Retinal pigment epithelial cell (primary cell): Measurements from ENCODE around the gene SCAMP3.

Source experiments
- DNase-seq: peaks from one replicate; pipeline ENCODE4 v3.0.0-alpha.2; 2010; ENCODE audit warnings: low read depth
- H3K4me3 ChIP-seq: 2 replicates; pipeline ENCODE4 v1.5.1; 2011; ENCODE audit warnings: mild to moderate bottlenecking, low read length, control low read depth, moderate library complexity
- TF ChIP-seq, protein P1 (sequence below): conservative IDR thresholded peaks from 2 replicates; pipeline ENCODE4 v1.5.1; 2011; ENCODE audit warnings: low read depth, low read length, control low read depth, inconsistent platforms

SCAMP3 gene

DNA sequence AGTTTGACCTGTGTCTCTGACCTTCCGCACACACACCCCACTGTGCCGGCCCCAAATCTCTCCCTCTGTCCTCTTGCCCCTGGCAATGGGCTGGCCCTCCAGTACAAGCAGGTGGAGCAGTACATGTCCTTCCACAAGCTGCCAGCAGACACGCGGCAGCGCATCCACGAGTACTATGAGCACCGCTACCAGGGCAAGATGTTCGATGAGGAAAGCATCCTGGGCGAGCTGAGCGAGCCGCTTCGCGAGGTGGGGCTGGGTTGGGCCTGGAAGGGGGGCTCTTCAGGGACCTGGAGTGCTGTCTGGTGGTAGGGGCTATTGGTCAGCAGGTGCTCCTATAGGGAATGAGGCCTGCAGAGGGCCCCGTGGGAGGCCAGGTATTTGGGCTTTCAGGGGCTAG is 22.9 kb upstream of the SCAMP3 start:
- H3K4me3 ChIP-seq = no peak overlapping the region
- DNase-seq = no peak
- TF ChIP-seq, protein P1, sequence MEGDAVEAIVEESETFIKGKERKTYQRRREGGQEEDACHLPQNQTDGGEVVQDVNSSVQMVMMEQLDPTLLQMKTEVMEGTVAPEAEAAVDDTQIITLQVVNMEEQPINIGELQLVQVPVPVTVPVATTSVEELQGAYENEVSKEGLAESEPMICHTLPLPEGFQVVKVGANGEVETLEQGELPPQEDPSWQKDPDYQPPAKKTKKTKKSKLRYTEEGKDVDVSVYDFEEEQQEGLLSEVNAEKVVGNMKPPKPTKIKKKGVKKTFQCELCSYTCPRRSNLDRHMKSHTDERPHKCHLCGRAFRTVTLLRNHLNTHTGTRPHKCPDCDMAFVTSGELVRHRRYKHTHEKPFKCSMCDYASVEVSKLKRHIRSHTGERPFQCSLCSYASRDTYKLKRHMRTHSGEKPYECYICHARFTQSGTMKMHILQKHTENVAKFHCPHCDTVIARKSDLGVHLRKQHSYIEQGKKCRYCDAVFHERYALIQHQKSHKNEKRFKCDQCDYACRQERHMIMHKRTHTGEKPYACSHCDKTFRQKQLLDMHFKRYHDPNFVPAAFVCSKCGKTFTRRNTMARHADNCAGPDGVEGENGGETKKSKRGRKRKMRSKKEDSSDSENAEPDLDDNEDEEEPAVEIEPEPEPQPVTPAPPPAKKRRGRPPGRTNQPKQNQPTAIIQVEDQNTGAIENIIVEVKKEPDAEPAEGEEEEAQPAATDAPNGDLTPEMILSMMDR = no peak

DNA sequence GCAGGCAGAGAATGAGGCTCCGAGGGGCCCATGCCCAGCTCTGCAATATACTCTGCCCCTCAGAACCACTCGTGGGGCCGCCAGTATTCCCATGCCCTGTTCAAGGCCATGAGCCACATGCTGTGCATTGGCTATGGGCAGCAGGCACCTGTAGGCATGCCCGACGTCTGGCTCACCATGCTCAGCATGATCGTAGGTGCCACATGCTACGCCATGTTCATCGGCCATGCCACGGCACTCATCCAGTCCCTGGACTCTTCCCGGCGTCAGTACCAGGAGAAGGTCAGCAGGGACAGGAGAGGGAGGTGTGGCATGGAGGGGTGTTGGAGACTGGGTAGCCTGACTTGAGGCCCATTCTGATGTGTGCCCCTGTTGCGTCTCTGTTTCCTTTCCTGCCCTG is 22.3 kb upstream of the SCAMP3 start:
- TF ChIP-seq, protein P1 = no peak
- H3K4me3 ChIP-seq = no peak overlapping the region
- no peak for DNase-seq

DNA sequence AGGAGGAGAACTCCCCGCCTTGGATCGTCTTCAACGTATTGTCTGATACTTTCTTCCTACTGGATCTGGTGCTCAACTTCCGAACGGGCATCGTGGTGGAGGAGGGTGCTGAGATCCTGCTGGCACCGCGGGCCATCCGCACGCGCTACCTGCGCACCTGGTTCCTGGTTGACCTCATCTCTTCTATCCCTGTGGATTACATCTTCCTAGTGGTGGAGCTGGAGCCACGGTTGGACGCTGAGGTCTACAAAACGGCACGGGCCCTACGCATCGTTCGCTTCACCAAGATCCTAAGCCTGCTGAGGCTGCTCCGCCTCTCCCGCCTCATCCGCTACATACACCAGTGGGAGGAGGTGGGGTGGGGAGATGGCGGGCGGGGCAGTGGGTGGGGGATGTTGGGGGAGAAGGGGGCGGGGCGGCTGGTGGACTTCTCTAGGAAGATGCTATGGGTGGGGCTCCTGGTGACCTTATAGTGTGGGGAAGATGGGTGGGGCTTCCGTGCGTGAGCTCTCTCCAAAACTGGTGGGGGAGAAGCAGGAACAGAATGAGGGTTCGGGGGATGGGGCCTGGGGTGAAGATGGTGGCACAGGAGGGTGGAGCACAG is 20.4 kb upstream of the SCAMP3 start:
- DNase-seq = no peak
- TF ChIP-seq, protein P1 = no peak
- no peak overlapping the region for H3K4me3 ChIP-seq

DNA sequence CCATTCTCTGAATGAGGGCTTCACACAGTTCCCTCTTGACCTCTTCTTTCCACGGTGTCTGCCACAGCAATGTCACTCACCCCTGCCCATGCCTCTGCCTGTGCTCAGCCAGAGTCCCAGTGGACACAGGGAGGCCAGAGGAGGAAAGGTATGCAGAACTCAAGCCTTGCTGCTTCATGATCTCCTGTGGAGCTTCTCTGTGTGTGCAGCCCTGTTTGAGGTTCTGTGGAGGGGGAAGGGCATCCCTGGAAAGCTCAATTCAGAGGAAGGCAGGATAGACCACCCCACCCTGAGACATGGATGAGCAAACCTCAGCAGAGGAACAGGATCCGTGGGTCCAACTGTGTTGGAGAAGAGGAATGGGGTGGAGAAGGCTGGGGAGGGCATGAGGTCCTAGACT is 17.1 kb upstream of the SCAMP3 start:
- TF ChIP-seq, protein P1 = peak; percentile 2
- H3K4me3 ChIP-seq = no peak overlapping the region
- DNase-seq = no peak

DNA sequence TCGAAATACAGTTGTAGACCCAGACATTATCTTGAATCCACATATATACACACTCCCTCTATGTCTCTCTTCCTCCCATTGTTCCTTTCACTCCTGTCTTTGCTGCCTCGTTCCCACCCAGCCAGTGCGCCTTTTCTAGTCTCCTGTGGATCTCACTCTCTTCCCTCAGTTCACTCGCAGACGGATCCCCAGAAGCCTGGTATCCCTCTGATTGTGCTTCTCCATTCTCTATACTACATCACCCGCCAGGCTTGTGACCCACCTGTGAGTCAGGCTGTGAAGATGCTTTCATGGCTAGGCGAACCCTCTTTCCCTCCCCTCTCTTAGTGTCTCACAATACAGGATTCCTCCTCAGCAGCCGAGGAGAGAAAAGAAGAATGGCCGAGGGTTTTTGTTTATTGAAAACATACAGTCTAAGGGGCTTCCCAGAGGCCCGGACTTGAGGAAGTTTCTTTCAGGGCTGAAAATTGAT is 16.6 kb upstream of the SCAMP3 start:
- TF ChIP-seq, protein P1 = no peak
- DNase-seq = no peak
- H3K4me3 ChIP-seq = no peak overlapping the region

DNA sequence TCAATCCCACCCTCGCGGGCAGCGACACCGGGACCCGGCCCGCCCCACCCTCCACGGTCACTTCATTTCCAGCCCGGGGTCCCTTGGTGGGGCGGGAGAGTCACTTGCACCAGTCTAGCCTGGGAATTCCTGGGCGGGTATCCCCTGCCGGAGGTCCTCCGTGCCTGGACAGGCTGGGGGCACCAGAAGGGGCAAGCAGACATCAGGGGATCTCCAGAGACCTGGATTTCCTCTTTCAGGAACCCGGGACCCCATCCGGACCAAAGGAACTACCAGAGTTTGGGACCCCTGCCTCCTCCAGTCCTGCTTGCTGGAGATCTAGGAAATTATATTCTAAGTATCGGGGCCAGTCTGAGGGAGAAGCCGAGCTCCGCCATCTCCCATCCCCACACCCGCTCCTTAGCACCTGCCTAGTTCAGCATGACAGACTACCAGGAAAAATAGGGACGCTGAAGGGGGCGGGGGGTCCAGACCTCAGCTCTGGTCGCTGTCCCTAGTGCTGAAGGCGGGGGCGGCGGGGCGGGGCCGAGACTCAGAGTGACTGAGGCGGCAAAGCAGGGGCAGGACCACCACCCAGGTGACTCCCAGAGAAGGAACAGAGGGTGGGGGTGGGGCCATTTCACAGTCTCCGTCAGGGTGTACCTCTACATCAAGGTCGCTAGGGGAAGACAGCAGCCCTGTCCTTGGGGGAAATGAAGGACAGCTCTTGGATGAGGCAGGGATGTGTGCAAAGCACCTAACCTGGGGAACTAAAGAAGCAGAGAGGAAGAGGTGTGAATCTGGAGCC is 15.9 kb upstream of the SCAMP3 start:
- TF ChIP-seq, protein P1 = peak; percentile 32
- DNase-seq = no peak

More for the DNA sequence above, 15.9 kb upstream of the SCAMP3 start:
- H3K4me3 ChIP-seq = peak overlapping the region; percentile 65
